Small intestine (tissue), 7 donors: ENCODE measurements around the gene MCCC1. TPM values are rescaled to one million over a fixed set of nuclear protein-coding genes. Genes with fewer than 3 reads are reported as not detected.
"Not testable (repeated sequence)": the region's sequence is repeated elsewhere in the genome, so short reads cannot be mapped to it uniquely, and the experiment has no call there.

Source experiments
- DNase-seq, 2 donors: peaks; one replicate each; pipeline versions ENCODE4 v3.0.0 to v3.0.0-alpha.2; 2013
- FAIRE-seq: peaks from 2 replicates; lab custom pipeline; 2012; peaks lifted over from hg19 to GRCh38; lab: Jason Lieb, UNC
- H3K27ac ChIP-seq, 3 donors: one replicate each; pipeline ENCODE4 v1.5.1; 2013; ENCODE audit warnings: low read length in 2 of 3, mild to moderate bottlenecking in 2 of 3, control low read depth in 1 of 3, inconsistent platforms in 1 of 3, low read depth in 1 of 3, moderate library complexity in 1 of 3
- H3K27me3 ChIP-seq, 3 donors: one replicate each; pipeline ENCODE4 v1.6.1; 2013; ENCODE audit warnings: low read length in 3 of 3, inconsistent platforms in 1 of 3; ENCODE audit not compliant: control insufficient read depth in 3 of 3, insufficient read depth in 3 of 3
- H3K36me3 ChIP-seq, 3 donors: one replicate each; pipeline ENCODE4 v1.6.1; 2013; ENCODE audit warnings: low read length in 3 of 3, inconsistent platforms in 1 of 3, low read depth in 1 of 3, mild to moderate bottlenecking in 1 of 3, moderate library complexity in 1 of 3; ENCODE audit not compliant: control insufficient read depth in 3 of 3, insufficient read depth in 2 of 3
- H3K4me1 ChIP-seq, 3 donors: one replicate each; pipeline ENCODE4 v1.6.1; 2013; ENCODE audit warnings: low read length in 2 of 3, inconsistent platforms in 1 of 3, low read depth in 1 of 3, mild to moderate bottlenecking in 1 of 3, moderate library complexity in 1 of 3; ENCODE audit not compliant: control insufficient read depth in 3 of 3, insufficient read depth in 2 of 3
- H3K4me3 ChIP-seq, 3 donors: one replicate each; pipeline ENCODE4 v1.5.1; 2013; ENCODE audit warnings: low read length in 3 of 3, control low read depth in 1 of 3, inconsistent platforms in 1 of 3, low read depth in 1 of 3, mild to moderate bottlenecking in 1 of 3, moderate library complexity in 1 of 3
- H3K9me3 ChIP-seq, 2 donors: one replicate each; pipeline ENCODE4 v1.6.1; 2013; ENCODE audit warnings: low read depth in 1 of 2, low read length in 1 of 2; ENCODE audit not compliant: control insufficient read depth in 2 of 2, insufficient read depth in 1 of 2
- WGBS, 3 donors: extraction: QIAGEN DNeasy Blood & Tissue Kit; methylation state at CpG; one replicate each; pipeline ENCODE4 v1.1.7; 2013; 5-methylcytosine and 5-hydroxymethylcytosine counted together
- polyA plus RNA-seq, 4 donors: library from polyadenylated mRNA; stranded (reverse) in 3 of 4; unstranded in 1 of 4; fragments of 200-250 nt in 3 of 4; fragments of 120-200 nt in 1 of 4; gene quantifications; one replicate each; pipeline versions ENCODE4 v1.2.1 to v1.2.3, GENCODE V29; 2013
- donor health status: healthy with polysubstance abuse.
- donor health status: control.
- donor health status: control.
- donor health status: Bipolar disorder and iron deficiency.
- donor health status: healthy.

Gene MCCC1
- polyA plus RNA-seq, 4 donors: 22.6 to 31.0 (median 28.4) TPM

DNA sequence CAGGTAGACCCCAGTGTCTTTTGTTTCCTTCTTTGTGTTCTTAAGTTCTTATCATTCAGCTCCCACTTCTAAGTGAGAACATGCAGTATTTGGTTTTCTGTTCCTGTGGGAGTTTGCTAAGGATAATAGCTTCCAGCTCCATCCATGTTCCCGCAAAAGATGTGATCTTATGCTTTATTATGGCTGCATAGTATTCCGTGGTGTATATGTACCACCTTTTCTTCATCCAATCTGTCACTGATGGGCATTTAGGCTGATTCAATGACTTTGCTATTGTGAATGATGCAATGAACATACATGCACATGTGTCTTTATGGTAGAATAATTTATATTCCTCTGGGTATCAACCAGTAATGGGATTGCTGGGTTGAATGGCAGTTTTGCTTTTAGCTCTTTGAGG is 24.4 kb downstream of the MCCC1 start:
- H3K27ac ChIP-seq: no peak overlapping the region
- 98 to 100% (median 99%) methylated on average over 2 of the region's 2 CpGs for WGBS, 3 donors
- peaks cover 0 to 17% of the 10 kb centered on the region in 2 donors for H3K9me3 ChIP-seq
- H3K4me3 ChIP-seq: no peak overlapping the region
- DNase-seq (no peak), FAIRE-seq (no peak)
- no peaks in the 10 kb centered on the region for H3K4me1 ChIP-seq
- peaks cover 0 to 27% (median 5%) of the 10 kb centered on the region in 3 donors for H3K36me3 ChIP-seq
- no peaks in the 10 kb centered on the region for H3K27me3 ChIP-seq

DNA sequence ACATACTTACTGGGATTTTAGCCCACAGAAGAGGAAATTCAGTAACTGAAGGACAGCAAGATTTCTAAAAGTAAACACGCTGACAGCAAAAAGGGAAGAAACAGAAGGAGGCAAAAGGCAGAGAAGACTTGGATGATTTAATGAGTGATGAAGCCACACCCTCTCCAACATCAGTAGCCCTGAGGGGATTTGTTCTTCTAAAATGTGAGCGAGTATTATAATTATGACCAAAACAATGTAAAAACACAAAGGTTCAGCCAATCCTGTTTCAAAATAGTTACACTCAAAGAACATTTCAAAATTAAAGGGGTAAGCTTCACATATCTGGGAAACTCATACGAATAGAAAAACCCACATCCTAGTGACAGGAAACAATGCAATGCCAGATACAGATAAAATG is 25.0 kb downstream of the MCCC1 start:
- no peak for DNase-seq
- Histone ChIP-seq H3K27ac (no peak overlapping the region), H3K4me1 (no peaks in the 10 kb centered on the region), H3K9me3 (peaks cover 0 to 10% of the 10 kb centered on the region in 2 donors), H3K27me3 (no peaks in the 10 kb centered on the region), H3K36me3 (peaks cover 0 to 21% (median 7%) of the 10 kb centered on the region in 3 donors), H3K4me3 (no peak overlapping the region)
- 64 to 85% (median 80%) methylated on average over 3 of the region's 3 CpGs for WGBS, 3 donors
- FAIRE-seq: no peak

DNA sequence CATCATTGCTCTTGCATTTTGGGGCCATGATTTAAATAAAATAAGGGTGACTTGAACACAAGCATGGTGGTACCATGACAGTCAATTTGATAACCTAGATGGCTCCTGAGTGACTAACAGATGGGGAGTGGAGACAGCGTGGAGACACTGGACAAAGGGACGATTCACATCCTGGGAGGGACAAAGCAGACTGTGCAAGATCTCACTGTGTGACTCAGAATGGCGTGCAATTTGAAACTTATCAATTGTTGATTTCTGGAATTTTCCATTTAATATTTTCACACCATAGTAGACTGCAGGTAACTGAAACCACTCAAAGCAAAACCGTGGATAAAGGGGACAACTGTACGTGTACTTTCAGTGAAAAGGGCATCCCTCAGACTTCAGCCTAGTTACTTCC is 25.5 kb downstream of the MCCC1 start:
- Histone ChIP-seq H3K9me3 (peaks cover 0 to 6% of the 10 kb centered on the region in 2 donors), H3K27me3 (no peaks in the 10 kb centered on the region), H3K27ac (no peak overlapping the region), H3K36me3 (peaks cover 0 to 19% (median 7%) of the 10 kb centered on the region in 3 donors), H3K4me3 (no peak overlapping the region), H3K4me1 (no peaks in the 10 kb centered on the region)
- no peak for FAIRE-seq
- WGBS, 3 donors: 77 to 88% (median 84%) methylated on average over 5 of the region's 5 CpGs
- no peak for DNase-seq

DNA sequence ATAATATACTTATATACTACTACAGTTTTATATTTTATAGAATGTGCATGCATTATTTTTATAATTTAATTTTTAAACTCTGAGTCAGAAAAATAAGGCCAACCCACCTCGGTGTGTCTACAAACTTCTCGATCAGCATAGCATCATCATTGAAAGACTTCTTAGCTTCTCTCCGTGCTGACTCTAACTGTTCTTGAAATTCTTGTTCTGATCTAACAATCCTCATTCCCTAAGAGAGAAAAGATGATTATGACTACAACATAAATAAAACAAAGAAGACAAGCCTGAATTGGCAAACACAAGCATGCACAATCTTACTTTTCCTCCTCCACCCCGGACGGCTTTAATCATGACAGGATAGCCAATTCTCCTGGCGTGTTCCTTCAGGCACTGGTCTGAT is 28.4 kb downstream of the MCCC1 start:
- no peak for DNase-seq
- Histone ChIP-seq H3K27me3 (no peaks in the 10 kb centered on the region), H3K9me3 (peaks cover 0 to 3% of the 10 kb centered on the region in 2 donors), H3K4me1 (no peaks in the 10 kb centered on the region), H3K36me3 (peaks cover 0 to 16% (median 7%) of the 10 kb centered on the region in 3 donors), H3K27ac (no peak overlapping the region), H3K4me3 (no peak overlapping the region)
- no peak for FAIRE-seq
- WGBS, 3 donors: 97 to 99% (median 98%) methylated on average over 6 of the region's 6 CpGs

DNA sequence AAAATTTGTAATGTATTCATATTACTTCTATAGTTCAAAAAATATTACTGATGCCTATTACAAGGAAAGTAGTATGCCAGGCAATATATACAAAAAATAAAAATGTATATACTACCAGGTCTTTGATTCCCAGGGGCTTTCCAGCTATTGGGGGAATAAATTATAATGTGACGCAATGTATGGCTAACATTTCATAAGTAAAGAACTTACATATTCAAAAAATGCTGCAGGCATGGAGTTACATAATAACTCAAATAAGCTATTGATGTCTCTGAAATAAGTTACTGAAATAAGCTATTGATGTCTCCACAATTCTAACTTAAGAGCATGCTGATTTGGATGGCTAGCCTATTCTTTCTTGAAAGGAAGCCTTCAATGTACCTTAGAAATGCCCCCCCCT is 30.2 kb downstream of the MCCC1 start:
- FAIRE-seq: no peak
- Histone ChIP-seq H3K9me3 (no peaks in the 10 kb centered on the region), H3K27ac (no peak overlapping the region), H3K27me3 (no peaks in the 10 kb centered on the region), H3K36me3 (peaks cover 0 to 17% (median 7%) of the 10 kb centered on the region in 3 donors), H3K4me3 (no peak overlapping the region), H3K4me1 (no peaks in the 10 kb centered on the region)
- 3 to 40% (median 5%) methylated on average over 1 of the region's 1 CpG for WGBS, 3 donors
- no peak for DNase-seq

DNA sequence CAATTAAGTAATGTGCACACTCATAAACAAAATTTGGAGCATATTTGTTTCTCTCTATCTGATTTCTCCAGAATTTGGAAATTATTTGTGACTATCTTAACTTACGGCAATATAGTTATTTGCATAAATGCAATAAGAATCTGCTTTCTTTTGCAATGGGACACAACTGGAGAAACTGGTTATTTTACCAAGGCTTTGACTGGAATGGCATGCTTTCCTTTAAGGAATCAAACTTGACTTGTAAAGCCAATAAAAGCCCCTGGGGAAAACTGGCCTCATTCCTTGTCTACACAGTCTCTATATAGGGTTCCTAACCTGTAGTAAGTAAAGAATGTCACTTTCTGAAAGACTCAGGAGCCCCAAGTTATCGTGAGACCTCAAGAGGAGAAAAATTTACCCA is 32.4 kb downstream of the MCCC1 start:
- peaks cover 0 to 20% (median 6%) of the 10 kb centered on the region in 3 donors for H3K36me3 ChIP-seq
- not testable (repeated sequence) for FAIRE-seq, H3K27ac ChIP-seq, H3K9me3 ChIP-seq, DNase-seq, H3K27me3 ChIP-seq, H3K4me3 ChIP-seq, H3K4me1 ChIP-seq
- WGBS, 3 donors: 97 to 99% (median 97%) methylated on average over 2 of the region's 2 CpGs

DNA sequence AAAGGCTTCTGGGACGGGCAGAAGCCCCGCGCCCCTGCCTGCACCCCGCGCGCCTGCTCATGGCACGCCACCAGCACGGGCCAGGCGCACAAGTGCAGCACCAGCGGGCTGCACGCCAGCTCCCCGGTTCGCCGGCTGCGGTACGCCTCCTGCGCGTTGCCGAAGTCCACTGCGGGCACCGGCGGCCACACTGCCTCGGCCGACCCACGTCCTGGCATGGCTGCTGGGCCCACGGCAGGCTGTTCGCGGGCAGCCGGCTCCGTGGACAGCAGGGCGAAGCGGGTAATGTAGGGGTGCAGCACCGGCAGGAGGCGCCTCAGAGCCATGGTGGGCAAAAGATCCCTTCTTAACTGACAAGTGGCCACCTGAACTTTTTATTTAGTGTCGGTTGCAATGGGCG is 34.8 kb downstream of the MCCC1 start:
- no peaks in the 10 kb centered on the region for H3K27me3 ChIP-seq
- 94 to 99% (median 95%) methylated on average over 30 to 36 of the region's 36 CpGs for WGBS, 3 donors
- H3K9me3 ChIP-seq: no peaks in the 10 kb centered on the region
- FAIRE-seq (no peak), DNase-seq (no peak)
- no peak overlapping the region for H3K4me3 ChIP-seq
- no peaks in the 10 kb centered on the region for H3K4me1 ChIP-seq
- H3K27ac ChIP-seq: no peak overlapping the region
- H3K36me3 ChIP-seq: peaks cover 0 to 9% (median 2%) of the 10 kb centered on the region in 3 donors

DNA sequence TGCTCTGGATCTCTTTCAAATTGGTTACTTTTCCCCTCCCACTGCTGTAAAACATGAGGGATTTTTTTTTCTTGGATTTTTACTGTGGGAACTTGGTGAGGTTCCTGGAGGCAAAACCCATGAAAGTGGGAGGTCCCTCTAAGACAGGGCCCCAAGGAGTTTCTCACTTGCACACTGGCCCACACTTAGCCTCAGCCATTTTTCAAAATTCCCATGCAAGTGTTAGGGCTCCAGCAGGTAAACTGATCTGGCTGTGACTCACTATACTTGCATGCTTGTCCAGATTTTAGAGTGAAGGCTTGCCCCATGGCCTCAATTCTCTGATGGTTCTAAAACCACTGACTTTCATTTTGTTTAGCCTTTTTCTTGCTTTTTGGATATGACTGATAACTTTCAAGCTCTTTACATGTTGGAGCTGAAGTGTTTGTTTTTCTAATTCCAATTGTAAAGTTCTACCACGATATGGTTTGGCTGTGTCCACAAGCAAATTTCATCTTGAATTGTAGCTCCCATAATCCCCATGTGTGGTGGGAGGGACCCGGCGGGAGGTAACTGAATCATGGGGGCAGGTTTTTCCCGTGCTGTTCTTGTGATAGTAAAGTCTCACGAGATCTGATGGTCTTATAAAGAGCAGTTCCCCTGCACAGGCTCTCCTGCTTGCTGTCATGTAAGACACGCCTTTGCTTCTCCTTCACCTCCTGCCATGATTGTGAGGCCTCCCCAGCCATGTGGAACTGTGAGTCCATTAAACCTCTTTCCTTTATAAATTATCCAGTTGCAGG is 37.7 kb downstream of the MCCC1 start:
- DNase-seq (no peak), FAIRE-seq (no peak)
- Histone ChIP-seq H3K9me3 (no peaks in the 10 kb centered on the region), H3K36me3 (peaks cover 0 to 16% (median 2%) of the 10 kb centered on the region in 3 donors), H3K4me1 (no peaks in the 10 kb centered on the region), H3K27ac (no peak overlapping the region), H3K27me3 (no peaks in the 10 kb centered on the region), H3K4me3 (no peak overlapping the region)
- 88 to 90% (median 90%) methylated on average over 6 of the region's 6 CpGs for WGBS, 3 donors
